IMR-90 (cell line): ENCODE data around the gene CYSLTR2. TPM values are rescaled to one million over a fixed set of nuclear protein-coding genes. Genes with fewer than 3 reads are reported as not detected.

ENCODE experiments used
- ATAC-seq: fragments of 200-7000 bp; cut with Tn5 transposase; 2 replicates; pipeline ENCODE4 v1.9.1; 2020; ENCODE audit warnings: low read depth, mild to moderate bottlenecking, moderate library complexity
- BruUV-seq: library from RNA; stranded (reverse); fragments of 400-500 nt; replicated peaks from 2 replicates; lab custom pipeline; 2021; lab: Mats Ljungman, UMichigan
- CTCF ChIA-PET: fragments of 300-600 bp; formaldehyde crosslinking; extraction: SDS; loops from one replicate; lab custom pipeline; 2021; ENCODE audit warnings: antibody characterized with exemption; lab: Yijun Ruan, JAX
- POLR2A ChIA-PET: fragments of 300-600 bp; sonication (Branson Sonifier 250); formaldehyde crosslinking; loops from one replicate; lab custom pipeline; 2022; ENCODE audit warnings: antibody characterized with exemption; ENCODE audit not compliant: unreplicated experiment; lab: Charles Lee
- DNase-seq: peaks from one replicate; pipeline ENCODE4 v3.0.0; 2013
- H2AFZ ChIP-seq: replicated peaks from 2 replicates; pipeline ENCODE3; 2013; ENCODE audit warnings: low read length, mild to moderate bottlenecking; ENCODE audit not compliant: poor library complexity
- H2AK5ac ChIP-seq: 2 replicates; pipeline ENCODE4 v1.6.1; 2013; ENCODE audit warnings: low read depth, low read length, inconsistent platforms
- H2AK9ac ChIP-seq: replicated peaks from 2 replicates; pipeline ENCODE3; 2013; ENCODE audit warnings: mild to moderate bottlenecking, low read depth, low read length, moderate library complexity; ENCODE audit not compliant: poor library complexity
- H2BK120ac ChIP-seq: 2 replicates; pipeline ENCODE4 v1.6.1; 2013; ENCODE audit warnings: low read depth, low read length, inconsistent platforms
- H2BK15ac ChIP-seq: 3 replicates; pipeline ENCODE4 v1.6.1; 2013; ENCODE audit warnings: low read depth, low read length, inconsistent platforms
- H2BK20ac ChIP-seq: 2 replicates; pipeline ENCODE4 v1.6.1; 2013; ENCODE audit warnings: low read depth, mild to moderate bottlenecking, inconsistent platforms, low read length, moderate library complexity
- H2BK5ac ChIP-seq: 2 replicates; pipeline ENCODE4 v1.6.1; 2013; ENCODE audit warnings: mild to moderate bottlenecking, low read depth, low read length, inconsistent platforms; ENCODE audit not compliant: poor library complexity, severe bottlenecking
- H3K14ac ChIP-seq: replicated peaks from 2 replicates; pipeline ENCODE4 v1.6.1; 2013; ENCODE audit warnings: low read depth, low read length, inconsistent platforms
- H3K18ac ChIP-seq: 2 replicates; pipeline ENCODE4 v1.6.1; 2013; ENCODE audit warnings: low read depth, low read length, control low read depth
- H3K23ac ChIP-seq: 2 replicates; pipeline ENCODE4 v1.6.1; 2013; ENCODE audit warnings: low read depth, low read length, inconsistent platforms
- H3K27ac ChIP-seq: 2 replicates; pipeline ENCODE4 v1.5.1; 2013; ENCODE audit warnings: mild to moderate bottlenecking, control low read depth, low read length; ENCODE audit not compliant: insufficient read depth
- H3K27me3 ChIP-seq: 2 replicates; pipeline ENCODE4 v1.6.1; 2013; ENCODE audit warnings: low read length; ENCODE audit not compliant: control insufficient read depth, insufficient read depth
- H3K36me3 ChIP-seq: 2 replicates; pipeline ENCODE4 v1.6.1; 2013; ENCODE audit warnings: low read length, mixed read lengths; ENCODE audit not compliant: control insufficient read depth, insufficient read depth
- H3K4ac ChIP-seq: 2 replicates; pipeline ENCODE4 v1.6.1; 2013; ENCODE audit warnings: low read depth, low read length, inconsistent platforms
- H3K4me1 ChIP-seq: 2 replicates; pipeline ENCODE4 v1.6.1; 2013; ENCODE audit warnings: low read length, mixed read lengths; ENCODE audit not compliant: control insufficient read depth, insufficient read depth
- H3K4me2 ChIP-seq: 2 replicates; pipeline ENCODE4 v1.6.1; 2013; ENCODE audit warnings: low read depth, mild to moderate bottlenecking, control low read depth, low read length, moderate library complexity
- H3K4me3 ChIP-seq: 2 replicates; pipeline ENCODE4 v1.5.1; 2013; ENCODE audit warnings: low read depth, mild to moderate bottlenecking, control low read depth, low read length, moderate library complexity; ENCODE audit not compliant: insufficient read depth
- H3K56ac ChIP-seq: 2 replicates; pipeline ENCODE4 v1.6.1; 2013; ENCODE audit warnings: low read length, inconsistent platforms; ENCODE audit not compliant: insufficient read depth; ENCODE audit errors: extremely low read depth
- H3K79me1 ChIP-seq, 2 experiments: 2 replicates each; pipeline ENCODE4 v1.6.1; 2013; ENCODE audit warnings: low read length in 2 of 2, inconsistent platforms in 1 of 2, low read depth in 1 of 2
- H3K9ac ChIP-seq: 2 replicates; pipeline ENCODE4 v1.6.1; 2013; ENCODE audit warnings: low read depth, low read length, control low read depth
- H3K9me1 ChIP-seq: 2 replicates; pipeline ENCODE4 v1.6.1; 2013; ENCODE audit warnings: low read length, inconsistent platforms; ENCODE audit not compliant: insufficient read depth
- H3K9me3 ChIP-seq: 2 replicates; pipeline ENCODE4 v1.6.1; 2013; ENCODE audit warnings: low read length; ENCODE audit not compliant: control insufficient read depth, insufficient read depth
- H4K20me1 ChIP-seq: 2 replicates; pipeline ENCODE4 v1.6.1; 2013; ENCODE audit warnings: low read length, inconsistent platforms; ENCODE audit not compliant: insufficient read depth
- H4K5ac ChIP-seq: 2 replicates; pipeline ENCODE4 v1.6.1; 2013; ENCODE audit warnings: mild to moderate bottlenecking, low read depth, low read length, control low read depth
- H4K8ac ChIP-seq, 2 experiments: 2 replicates each; pipeline ENCODE4 v1.6.1; 2013; ENCODE audit warnings: low read depth in 2 of 2, low read length in 2 of 2, control low read depth in 1 of 2, inconsistent platforms in 1 of 2
- H4K91ac ChIP-seq: 2 replicates; pipeline ENCODE4 v1.6.1; 2013; ENCODE audit warnings: low read depth, low read length, inconsistent platforms; ENCODE audit not compliant: insufficient read depth
- BHLHE40 ChIP-seq: fragments of 150-350 bp; IDR thresholded peaks from 2 replicates; pipeline ENCODE4 v1.6.1; 2016; ENCODE audit warnings: mild to moderate bottlenecking, low read depth, low read length
- CEBPB ChIP-seq: IDR thresholded peaks from 2 replicates; pipeline ENCODE4 v1.6.1; 2012; ENCODE audit warnings: low read depth, low read length, improper control_type of control experiment
- CHD1 ChIP-seq: IDR thresholded peaks from 2 replicates; pipeline ENCODE4 v1.6.1; 2012; ENCODE audit warnings: low read depth, low read length, improper control_type of control experiment
- CTCF ChIP-seq: conservative IDR thresholded peaks from 2 replicates; pipeline ENCODE4 v1.5.1; 2012; ENCODE audit warnings: mild to moderate bottlenecking, low read depth, low read length, improper control_type of control experiment
- FOS ChIP-seq: fragments of 150-350 bp; IDR thresholded peaks from 2 replicates; pipeline ENCODE4 v1.6.1; 2016; ENCODE audit warnings: low read depth, low read length
- MXI1 ChIP-seq: IDR thresholded peaks from 2 replicates; pipeline ENCODE4 v1.6.1; 2012; ENCODE audit warnings: low read depth, mild to moderate bottlenecking, low read length, moderate library complexity, borderline replicate concordance
- NFE2L2 ChIP-seq: fragments of 150-350 bp; IDR thresholded peaks from 2 replicates; pipeline ENCODE4 v1.6.1; 2016; ENCODE audit warnings: low read depth, mild to moderate bottlenecking, low read length
- POLR2A ChIP-seq: IDR thresholded peaks from 2 replicates; pipeline ENCODE4 v1.6.1; 2012; ENCODE audit warnings: mild to moderate bottlenecking, low read depth, low read length
- WGBS, 2 experiments: methylation state at CpG; one replicate each; pipeline versions ENCODE4 v1.1.5 to v1.1.7; 2013; ENCODE audit warnings: missing lambda C conversion rate in 2 of 2; ENCODE audit not compliant: insufficient read length in 1 of 2; ENCODE audit errors: extremely low coverage in 2 of 2; 5-methylcytosine and 5-hydroxymethylcytosine counted together
- dilution Hi-C: fragments of 300-500 bp; cut with HindIII; formaldehyde crosslinking; loops from one replicate; pipeline ENCODE4 v1.14.3; 2018; ENCODE audit warnings: low sequenced_read_pairs; ENCODE audit not compliant: unreplicated experiment
- in situ Hi-C: fragments of 300-500 bp; cut with MboI; formaldehyde crosslinking; loops from 3 replicates; pipeline ENCODE4 v1.14.3; 2019; ENCODE audit warnings: low sequenced_read_pairs, inconsistent platforms, mixed read lengths
- intact Hi-C: fragments of 100-400 bp; cut with micrococcal nuclease; formaldehyde crosslinking; loops from 2 replicates; pipeline ENCODE4 v1.10.0; 2022
- polyA plus RNA-seq, 3 experiments: library from polyadenylated mRNA; depleted of rRNA; stranded (reverse); fragments of >200 nt; gene quantifications; 2 replicates each; pipeline ENCODE4 v1.2.3, GENCODE V29; 2012; ENCODE audit warnings: low replicate concordance in 1 of 3
- total RNA-seq: library from RNA; depleted of rRNA; stranded (reverse); fragments of >200 nt; gene quantifications from 2 replicates; pipeline ENCODE4 v1.2.3, GENCODE V29; 2012; rRNA removed

The CYSLTR2 gene
- total and polyA plus RNA-seq, 2 of the 4 experiments (the other 2 are of a cell fraction) = not detected

- peaks cover 6% of the 10 kb centered on the region; the same call in 1 of the 2 replicates for H3K9me3 ChIP-seq
- H2AFZ ChIP-seq = no peak overlapping the region
- in situ Hi-C loops (loop anchor here (10.0 kb wide), 1 partner anchor 426 kb away; no protein-coding TSS in a partner anchor), intact Hi-C loops (loop anchor here (10.0 kb wide), 1 partner anchor 526 kb away; the partner anchor contains the start of gene ITM2B), dilution Hi-C loops (no loop called here)
- no peak overlapping the region for H2AK5ac ChIP-seq
- no peaks in the 10 kb centered on the region for H3K27me3 ChIP-seq
- H3K14ac ChIP-seq = no peak overlapping the region
- no peak overlapping the region for H3K4me3 ChIP-seq
- no peak overlapping the region for H3K9ac ChIP-seq
- H2BK15ac ChIP-seq = no peak overlapping the region
- H3K56ac ChIP-seq = no peak overlapping the region
- H3K27ac ChIP-seq = no peak overlapping the region
- no peak overlapping the region for H3K4me2 ChIP-seq
- no peak overlapping the region for H3K4ac ChIP-seq
- POLR2A ChIA-PET = no interaction called here
- H3K36me3 ChIP-seq = no peaks in the 10 kb centered on the region
- no peak overlapping the region for H2AK9ac ChIP-seq
- no peak for ATAC-seq
- no TSS peak for BruUV-seq
- CTCF ChIA-PET = no interaction called here
- DNase-seq = no peak
- H2BK5ac ChIP-seq = no peak overlapping the region
- H3K4me1 ChIP-seq = no peaks in the 10 kb centered on the region; the same call in 1 of the 2 replicates
- no peaks in the 10 kb centered on the region for H4K20me1 ChIP-seq
- TF ChIP-seq MXI1 = no peak
- no peak for TF ChIP-seq CTCF
- TF ChIP-seq POLR2A = no peak
- TF ChIP-seq CHD1 = no peak
- TF ChIP-seq CEBPB = no peak
- TF ChIP-seq FOS = no peak
- TF ChIP-seq BHLHE40 = no peak
- no peak for TF ChIP-seq NFE2L2
- no peak overlapping the region; the same call in 1 of the 2 replicates for H3K18ac ChIP-seq
- H3K79me1 ChIP-seq = no peaks in the 10 kb centered on the region
- H2BK20ac ChIP-seq = no peak overlapping the region
- no peak overlapping the region for H4K8ac ChIP-seq
- no peak overlapping the region for H4K91ac ChIP-seq
- no peak overlapping the region for H2BK120ac ChIP-seq
- WGBS, 2 experiments = 85% methylated on average over 8 of the region's 9 CpGs; no CpG with 5 or more reads in 1 of the 2 experiments
- H3K9me1 ChIP-seq = no peaks in the 10 kb centered on the region
- H4K5ac ChIP-seq = no peak overlapping the region
- no peak overlapping the region for H3K23ac ChIP-seq
These were observed 106.9 kb downstream of the CYSLTR2 start for GRCh38 chr13:48760626-48761025.

Other genes with a start within 250 kb of the CYSLTR2 start
- 1.4 and 4.4 TPM in 2 replicates for gene LPAR6, start 240.8 kb upstream of the CYSLTR2 start, total RNA-seq
- gene LPAR6, start 240.8 kb upstream of the CYSLTR2 start, polyA plus RNA-seq (2012; rRNA removed) = 0.99 and 2.0 TPM in 2 replicates
- 5.2 and 5.3 TPM in 2 replicates for gene RCBTB2, start 120.8 kb upstream of the CYSLTR2 start, total RNA-seq
- gene RCBTB2, start 120.8 kb upstream of the CYSLTR2 start, polyA plus RNA-seq (2012; rRNA removed) = 3.0 and 4.0 TPM in 2 replicates